ENCODE measurements around the gene DDX4. TPM values are rescaled to one million over a fixed set of nuclear protein-coding genes. Genes with fewer than 3 reads are reported as not detected.

The DDX4 gene
- total and polyA plus RNA-seq, 2 donors (not counting 1 experiment from before 2014, with no cell fraction given) = not detected

DNA sequence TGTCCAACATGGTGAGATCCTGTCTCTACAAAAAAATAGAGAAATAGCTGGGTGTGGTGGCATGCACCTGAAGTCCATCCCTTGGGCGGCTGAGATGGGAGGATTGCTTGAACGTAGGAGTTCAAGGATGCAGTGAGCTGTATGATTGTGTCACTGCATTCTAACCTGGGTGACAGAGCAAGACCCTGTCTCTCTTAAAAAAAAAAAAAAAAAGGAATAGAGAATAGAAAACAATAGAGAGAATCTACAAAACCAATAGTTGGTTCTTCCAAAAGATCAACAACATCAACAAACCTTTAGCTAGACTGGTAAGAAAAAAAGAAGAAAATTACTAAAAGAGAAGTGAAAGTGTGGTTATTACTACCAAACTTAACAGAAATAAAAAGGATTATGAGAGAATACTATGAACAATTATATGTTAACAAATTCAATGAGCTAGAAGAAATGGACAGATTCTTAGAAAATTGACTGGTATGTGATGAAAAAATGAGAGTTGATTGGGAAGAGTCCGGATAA is 17.6 kb upstream of the DDX4 start:
- Histone ChIP-seq H4K20me1 (ENCODE audit: control insufficient read depth, extremely low read depth, insufficient read depth, low read length) (no peaks in the 10 kb centered on the region), H3K9ac (ENCODE audit: insufficient read depth, low read length) (no peak overlapping the region)
- TF ChIP-seq, protein P1, sequence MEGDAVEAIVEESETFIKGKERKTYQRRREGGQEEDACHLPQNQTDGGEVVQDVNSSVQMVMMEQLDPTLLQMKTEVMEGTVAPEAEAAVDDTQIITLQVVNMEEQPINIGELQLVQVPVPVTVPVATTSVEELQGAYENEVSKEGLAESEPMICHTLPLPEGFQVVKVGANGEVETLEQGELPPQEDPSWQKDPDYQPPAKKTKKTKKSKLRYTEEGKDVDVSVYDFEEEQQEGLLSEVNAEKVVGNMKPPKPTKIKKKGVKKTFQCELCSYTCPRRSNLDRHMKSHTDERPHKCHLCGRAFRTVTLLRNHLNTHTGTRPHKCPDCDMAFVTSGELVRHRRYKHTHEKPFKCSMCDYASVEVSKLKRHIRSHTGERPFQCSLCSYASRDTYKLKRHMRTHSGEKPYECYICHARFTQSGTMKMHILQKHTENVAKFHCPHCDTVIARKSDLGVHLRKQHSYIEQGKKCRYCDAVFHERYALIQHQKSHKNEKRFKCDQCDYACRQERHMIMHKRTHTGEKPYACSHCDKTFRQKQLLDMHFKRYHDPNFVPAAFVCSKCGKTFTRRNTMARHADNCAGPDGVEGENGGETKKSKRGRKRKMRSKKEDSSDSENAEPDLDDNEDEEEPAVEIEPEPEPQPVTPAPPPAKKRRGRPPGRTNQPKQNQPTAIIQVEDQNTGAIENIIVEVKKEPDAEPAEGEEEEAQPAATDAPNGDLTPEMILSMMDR (conservative IDR thresholded peaks at IDR 0.05 in 1 of 2, IDR thresholded peaks at IDR 0.05 in 1 of 2; ENCODE audit: low read depth in 1 of 2, low read length in 2 of 2) = no peak
- no peak for TF ChIP-seq EZH2 (IDR thresholded peaks at IDR 0.05; ENCODE audit: low read length, missing control alignments)

DNA sequence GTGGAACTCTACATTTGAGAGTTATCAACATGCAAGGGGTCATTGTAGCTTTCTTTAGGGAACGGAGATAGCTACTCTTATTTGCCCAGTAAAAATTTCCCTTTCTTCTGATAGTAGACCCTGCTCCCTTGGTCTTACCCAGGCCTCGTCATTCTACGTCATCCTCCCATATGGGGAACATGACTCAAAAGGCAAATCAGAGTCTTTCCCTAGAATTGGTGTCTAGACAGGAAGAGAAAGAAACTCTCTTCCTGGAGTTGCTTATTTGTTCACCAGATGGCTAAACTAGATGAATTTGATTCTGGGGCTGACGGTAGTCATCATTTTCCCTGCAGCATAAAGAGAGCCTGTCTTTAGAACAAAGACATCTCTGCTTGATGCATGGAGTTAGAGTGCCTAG is 13.6 kb upstream of the DDX4 start:
- H3K4me2 ChIP-seq (ENCODE audit: extremely low read depth, insufficient read depth, low read length) = no peak overlapping the region
- no peak overlapping the region for H2AFZ ChIP-seq (ENCODE audit: low read length)
- H3K4me3 ChIP-seq (replicated peaks in 1 of 4; ENCODE audit: control extremely low read depth in 1 of 4, insufficient read depth in 1 of 4, low read depth in 3 of 4, low read length in 4 of 4) = no peak overlapping the region
- H4K20me1 ChIP-seq (ENCODE audit: control insufficient read depth, extremely low read depth, insufficient read depth, low read length) = no peaks in the 10 kb centered on the region
- H3K27me3 ChIP-seq (ENCODE audit: control insufficient read depth, insufficient read depth, low read length) = no peaks in the 10 kb centered on the region
- TF ChIP-seq, protein P1 (conservative IDR thresholded peaks at IDR 0.05 in 1 of 2, IDR thresholded peaks at IDR 0.05 in 1 of 2; ENCODE audit: low read depth in 1 of 2, low read length in 2 of 2) = no peak
- TF ChIP-seq EZH2 (IDR thresholded peaks at IDR 0.05; ENCODE audit: low read length, missing control alignments) = no peak
- no peaks in the 10 kb centered on the region for H3K4me1 ChIP-seq (ENCODE audit: control insufficient read depth, extremely low read depth, insufficient read depth, low read length)
- H3K9ac ChIP-seq (ENCODE audit: insufficient read depth, low read length) = no peak overlapping the region
- no peak overlapping the region for H3K27ac ChIP-seq (ENCODE audit: insufficient read depth, low read length)
- no peak for DNase-seq (ENCODE audit: low read depth in 2 of 2)
- H3K79me2 ChIP-seq (ENCODE audit: control insufficient read depth, insufficient read depth, low read length) = no peaks in the 10 kb centered on the region
- H3K9me3 ChIP-seq (ENCODE audit: control insufficient read depth, insufficient read depth, low read depth, low read length) = no peaks in the 10 kb centered on the region
- no peaks in the 10 kb centered on the region for H3K36me3 ChIP-seq (ENCODE audit: control insufficient read depth, insufficient read depth, low read length)

More for the DNA sequence above, 17.6 kb upstream of the DDX4 start:
- no peaks in the 10 kb centered on the region for H3K79me2 ChIP-seq (ENCODE audit: control insufficient read depth, insufficient read depth, low read length)
- no peaks in the 10 kb centered on the region for H3K9me3 ChIP-seq (ENCODE audit: control insufficient read depth, insufficient read depth, low read depth, low read length)
- no peak overlapping the region for H3K4me3 ChIP-seq (replicated peaks in 1 of 4; ENCODE audit: control extremely low read depth in 1 of 4, insufficient read depth in 1 of 4, low read depth in 3 of 4, low read length in 4 of 4)
- no peaks in the 10 kb centered on the region for H3K27me3 ChIP-seq (ENCODE audit: control insufficient read depth, insufficient read depth, low read length)
- no peak for DNase-seq (ENCODE audit: low read depth in 2 of 2)
- no peaks in the 10 kb centered on the region for H3K36me3 ChIP-seq (ENCODE audit: control insufficient read depth, insufficient read depth, low read length)
- no peaks in the 10 kb centered on the region for H3K4me1 ChIP-seq (ENCODE audit: control insufficient read depth, extremely low read depth, insufficient read depth, low read length)
- H2AFZ ChIP-seq (ENCODE audit: low read length) = no peak overlapping the region
- H3K4me2 ChIP-seq (ENCODE audit: extremely low read depth, insufficient read depth, low read length) = no peak overlapping the region
- H3K27ac ChIP-seq (ENCODE audit: insufficient read depth, low read length) = no peak overlapping the region

DNA sequence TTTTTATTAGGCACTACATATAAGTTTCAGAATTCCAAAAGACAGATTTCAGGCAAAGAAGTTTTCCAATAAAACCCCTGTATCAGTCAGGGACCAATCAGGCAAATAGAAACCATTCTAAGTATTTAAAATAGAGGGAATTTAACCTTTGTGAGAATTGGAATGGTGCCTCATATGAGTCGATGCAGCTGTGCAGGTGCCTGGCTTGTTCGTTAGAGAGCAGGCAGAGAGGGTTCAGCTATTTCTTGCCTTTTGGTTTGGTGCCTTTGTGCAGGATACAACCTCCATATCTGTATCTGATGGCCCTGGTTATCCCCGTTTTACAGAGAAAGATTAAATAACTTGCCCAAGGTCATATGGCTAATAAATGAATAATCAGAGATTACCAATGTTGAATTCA is 6.0 kb upstream of the DDX4 start:
- no peak overlapping the region for H3K9ac ChIP-seq (ENCODE audit: insufficient read depth, low read length)
- H3K4me1 ChIP-seq (ENCODE audit: control insufficient read depth, extremely low read depth, insufficient read depth, low read length) = no peaks in the 10 kb centered on the region
- no peak for TF ChIP-seq EZH2 (IDR thresholded peaks at IDR 0.05; ENCODE audit: low read length, missing control alignments)
- TF ChIP-seq, protein P1 (conservative IDR thresholded peaks at IDR 0.05 in 1 of 2, IDR thresholded peaks at IDR 0.05 in 1 of 2; ENCODE audit: low read depth in 1 of 2, low read length in 2 of 2) = no peak
- H3K79me2 ChIP-seq (ENCODE audit: control insufficient read depth, insufficient read depth, low read length) = no peaks in the 10 kb centered on the region
- H3K4me3 ChIP-seq (replicated peaks in 1 of 4; ENCODE audit: control extremely low read depth in 1 of 4, insufficient read depth in 1 of 4, low read depth in 3 of 4, low read length in 4 of 4) = no peak overlapping the region
- no peaks in the 10 kb centered on the region for H3K9me3 ChIP-seq (ENCODE audit: control insufficient read depth, insufficient read depth, low read depth, low read length)
- H3K27me3 ChIP-seq (ENCODE audit: control insufficient read depth, insufficient read depth, low read length) = no peaks in the 10 kb centered on the region
- no peak for DNase-seq (ENCODE audit: low read depth in 2 of 2)
- H3K4me2 ChIP-seq (ENCODE audit: extremely low read depth, insufficient read depth, low read length) = no peak overlapping the region
- no peak overlapping the region for H3K27ac ChIP-seq (ENCODE audit: insufficient read depth, low read length)
- H2AFZ ChIP-seq (ENCODE audit: low read length) = no peak overlapping the region
- no peaks in the 10 kb centered on the region for H4K20me1 ChIP-seq (ENCODE audit: control insufficient read depth, extremely low read depth, insufficient read depth, low read length)
- no peaks in the 10 kb centered on the region for H3K36me3 ChIP-seq (ENCODE audit: control insufficient read depth, insufficient read depth, low read length)

All from fibroblast of lung (primary cell).